Erythroblast (primary cell): ENCODE measurements around the gene PLEKHH1.

Experiments used
- GATA1 ChIP-seq: IDR thresholded peaks from 2 replicates; pipeline ENCODE4 v1.6.1; 2011; ENCODE audit warnings: low read depth, mild to moderate bottlenecking, control low read depth, low read length, moderate library complexity
- POLR2A ChIP-seq: IDR thresholded peaks from 2 replicates; pipeline ENCODE4 v1.6.1; 2011; ENCODE audit warnings: mild to moderate bottlenecking, low read length

DNA sequence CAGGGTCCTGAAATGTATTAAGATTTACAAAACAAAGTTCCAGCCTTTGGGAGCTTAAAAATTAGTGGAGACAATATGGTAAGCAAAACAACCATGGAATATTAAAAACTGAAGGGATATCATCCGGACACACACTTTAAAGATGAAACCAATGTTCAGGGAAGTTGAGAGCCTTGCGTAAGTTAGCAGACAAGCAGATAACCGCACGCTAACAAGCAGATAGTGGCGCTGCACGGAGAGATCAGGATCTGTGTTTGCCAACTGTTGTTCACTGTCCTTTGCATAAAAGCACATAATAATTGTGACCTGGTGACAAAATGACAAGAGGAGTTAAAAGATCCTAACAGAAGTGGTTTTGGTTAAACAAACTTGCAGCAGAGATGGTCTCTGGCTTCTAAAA is 30.2 kb upstream of the PLEKHH1 start:
- TF ChIP-seq GATA1 (no peak), POLR2A (no peak)
